Measurements from ENCODE around the gene ZNF148. TPM values are rescaled to one million over a fixed set of nuclear protein-coding genes. Genes with fewer than 3 reads are reported as not detected.

ZNF148 gene
- total and polyA plus RNA-seq, 2 of the 4 experiments (the other 2 are of a cell fraction) = 9.4 to 65.2 TPM

GRCh38 chr3:125337506-125337905 is 37.6 kb downstream of the ZNF148 start:
- no peak overlapping the region for H3K23ac ChIP-seq (ENCODE audit: low read depth, low read length)
- H2BK20ac ChIP-seq (ENCODE audit: low read depth, low read length) = no peak overlapping the region
- no peak overlapping the region for H3K27ac ChIP-seq (ENCODE audit: insufficient read depth, low read length)
- no peak overlapping the region for H3K4me2 ChIP-seq (ENCODE audit: low read depth, low read length)
- ChIA-PET CTCF (no interaction called here), POLR2A (ENCODE audit: unreplicated experiment) (no interaction called here)
- no peak overlapping the region for H4K5ac ChIP-seq (ENCODE audit: low read depth, low read length)
- no peaks in the 10 kb centered on the region; the same call in 1 of the 2 replicates for H3K9me1 ChIP-seq (ENCODE audit: insufficient read depth, low read length)
- H3K9me3 ChIP-seq (ENCODE audit: control insufficient read depth, insufficient read depth, low read length) = peaks cover 2% of the 10 kb centered on the region; the same call in 1 of the 2 replicates
- no peak overlapping the region for H4K91ac ChIP-seq (ENCODE audit: insufficient read depth, low read depth, low read length)
- ATAC-seq (ENCODE audit: low read depth) (no peak), DNase-seq (no peak)
- intact Hi-C loops (cut with micrococcal nuclease) (no loop called here), in situ Hi-C loops (cut with MboI; ENCODE audit: low sequenced_read_pairs) (no loop called here), dilution Hi-C loops (cut with HindIII; ENCODE audit: low sequenced_read_pairs, unreplicated experiment) (no loop called here)
- H4K20me1 ChIP-seq (ENCODE audit: insufficient read depth, low read length) = peaks cover 70% of the 10 kb centered on the region
- no CpG with 5 or more reads among the region's 2 CpGs for WGBS, 2 experiments (ENCODE audit: extremely low coverage in 2 of 2, insufficient read length in 1 of 2)
- H3K56ac ChIP-seq (ENCODE audit: extremely low read depth, insufficient read depth, low read length) = no peak overlapping the region
- H2BK15ac ChIP-seq (ENCODE audit: low read depth, low read length) = no peak overlapping the region
- H3K79me1 ChIP-seq (ENCODE audit: low read depth in 1 of 2, low read length in 2 of 2) = peaks cover 22 to 63% of the 10 kb centered on the region in 2 experiments
- no TSS peak for BruUV-seq (replicated peaks)
- no peak overlapping the region for H2AK9ac ChIP-seq (replicated peaks; ENCODE audit: low read depth, low read length, poor library complexity)
- H3K4me3 ChIP-seq (ENCODE audit: insufficient read depth, low read depth, low read length) = no peak overlapping the region
- no peak overlapping the region for H4K8ac ChIP-seq (ENCODE audit: low read depth in 2 of 2, low read length in 2 of 2)
- no peak overlapping the region for H2BK5ac ChIP-seq (ENCODE audit: low read depth, low read length, poor library complexity, severe bottlenecking)
- no peak overlapping the region for H3K18ac ChIP-seq (ENCODE audit: low read depth, low read length)
- no peak overlapping the region for H3K14ac ChIP-seq (replicated peaks; ENCODE audit: low read depth, low read length)
- H2AK5ac ChIP-seq (ENCODE audit: low read depth, low read length) = no peak overlapping the region
- H3K4ac ChIP-seq (ENCODE audit: low read depth, low read length) = no peak overlapping the region
- TF ChIP-seq MAZ (IDR thresholded peaks at IDR 0.05; ENCODE audit: borderline replicate concordance, low read depth, low read length) (no peak), SMC3 (IDR thresholded peaks at IDR 0.05; ENCODE audit: low read depth, low read length) (no peak), NFE2L2 (IDR thresholded peaks at IDR 0.05; ENCODE audit: low read depth, low read length) (no peak), RAD21 (IDR thresholded peaks at IDR 0.05; ENCODE audit: low read length) (no peak), MXI1 (IDR thresholded peaks at IDR 0.05; ENCODE audit: borderline replicate concordance, low read depth, low read length) (no peak), RCOR1 (IDR thresholded peaks at IDR 0.05; ENCODE audit: insufficient replicate concordance, low read length) (no peak)
- TF ChIP-seq, protein P1, sequence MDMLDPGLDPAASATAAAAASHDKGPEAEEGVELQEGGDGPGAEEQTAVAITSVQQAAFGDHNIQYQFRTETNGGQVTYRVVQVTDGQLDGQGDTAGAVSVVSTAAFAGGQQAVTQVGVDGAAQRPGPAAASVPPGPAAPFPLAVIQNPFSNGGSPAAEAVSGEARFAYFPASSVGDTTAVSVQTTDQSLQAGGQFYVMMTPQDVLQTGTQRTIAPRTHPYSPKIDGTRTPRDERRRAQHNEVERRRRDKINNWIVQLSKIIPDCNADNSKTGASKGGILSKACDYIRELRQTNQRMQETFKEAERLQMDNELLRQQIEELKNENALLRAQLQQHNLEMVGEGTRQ (IDR thresholded peaks at IDR 0.05; ENCODE audit: low read depth, low read length) = no peak
- H2AFZ ChIP-seq (replicated peaks; ENCODE audit: low read length, poor library complexity) = no peak overlapping the region
- no peaks in the 10 kb centered on the region for H3K27me3 ChIP-seq (ENCODE audit: control insufficient read depth, insufficient read depth, low read length)
- no peak overlapping the region for H3K9ac ChIP-seq (ENCODE audit: low read depth, low read length)
- H2BK120ac ChIP-seq (ENCODE audit: low read depth, low read length) = no peak overlapping the region
- peaks cover 6% of the 10 kb centered on the region for H3K4me1 ChIP-seq (ENCODE audit: control insufficient read depth, insufficient read depth, low read length)
- no peaks in the 10 kb centered on the region; the same call in 1 of the 2 replicates for H3K36me3 ChIP-seq (ENCODE audit: control insufficient read depth, insufficient read depth, low read length)

All from IMR-90 (cell line).